Measurements from ENCODE around the gene LTA4H. TPM values are rescaled to one million over a fixed set of nuclear protein-coding genes. Genes with fewer than 3 reads are reported as not detected.
A peak's percentile ranks its signal among the peaks of the same experiment; 100 is the strongest.

The LTA4H gene
- total RNA-seq (10 to 100 TPM; 59.7 to 93.3 TPM), polyA plus RNA-seq (ENCODE audit: insufficient read length in 2 of 2) (10 to 100 TPM; 60.3 to 61.3 TPM)
- long read RNA-seq, donor 1, transcript LTA4H-201 (19 exons, 2,139 nt), result major isoform, 9 of 9 reads
- long read RNA-seq, donor 1, partial matches to known transcripts, result 0 of 9 reads
- long read RNA-seq, donor 1, other reads (novel, unspliced or antisense), result 0 of 9 reads
- long read RNA-seq, donor 2, partial matches to known transcripts, result 0 of 2 reads
- long read RNA-seq, donor 2, other reads (novel, unspliced or antisense), result 0 of 2 reads
- long read RNA-seq, donor 3, transcript LTA4H-201 (19 exons, 2,139 nt), result major isoform, 6 of 6 reads
- long read RNA-seq, donor 3, partial matches to known transcripts, result 0 of 6 reads
- long read RNA-seq, donor 3, other reads (novel, unspliced or antisense), result 0 of 6 reads
- long read RNA-seq, donor 4, transcript LTA4H-201 (19 exons, 2,139 nt), result major isoform, 28 of 72 reads
- long read RNA-seq, donor 4, partial matches to known transcripts, result 31 of 72 reads
- long read RNA-seq, donor 4, other reads (novel, unspliced or antisense), result 12 of 72 reads

- Histone ChIP-seq H3K4me1 (ENCODE audit: control insufficient read depth, insufficient read depth, low read length) (peaks cover 5% of the 10 kb centered on the region), H3K4me3 (ENCODE audit: low read depth, low read length) (peak within 1 kb of the TSS; percentile 95), H3K27me3 (ENCODE audit: control insufficient read depth, insufficient read depth, low read length) (no peaks in the 10 kb centered on the region), H3K27ac (ENCODE audit: low read depth, low read length) (peak within 1 kb of the TSS; percentile 95), H3K36me3 (ENCODE audit: control insufficient read depth, insufficient read depth, low read length) (no peaks in the 10 kb centered on the region), H3K9me3 (ENCODE audit: control insufficient read depth, insufficient read depth, low read length) (no peaks in the 10 kb centered on the region)
- WGBS (ENCODE audit: insufficient coverage), result 0% methylated on average over 43 of the region's 55 CpGs
- peak; percentile 99 to 100 (median 100) for DNase-seq (ENCODE audit: low read depth in 4 of 6, low spot score in 6 of 6)
Measured at GRCh38 chr12:96035283-96036236, at the start of gene LTA4H. LTA4H (minus strand) TSS chr12:96035587; CDS start chr12:96035519, 68 bp downstream.

DNA sequence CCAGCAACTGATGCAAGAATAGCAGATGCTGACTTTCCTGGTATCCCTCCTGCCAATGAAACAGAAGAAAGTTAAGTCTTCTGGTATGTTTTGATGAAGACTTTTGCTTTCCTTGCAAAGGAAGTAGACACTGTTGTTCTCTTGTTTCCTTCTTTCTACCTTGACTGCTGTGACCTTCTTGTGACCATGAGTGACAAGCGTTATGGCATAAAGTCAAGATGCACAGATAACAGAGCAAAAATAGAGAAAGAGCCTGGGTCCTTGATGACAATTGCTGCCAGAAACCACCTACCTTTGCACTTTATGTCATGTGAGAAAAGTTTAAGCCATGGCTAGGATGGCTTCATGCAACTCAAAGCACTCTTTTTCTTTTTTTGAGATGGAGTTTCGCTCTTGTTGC lies 49.2 kb upstream of the LTA4H start:
- H3K9me3 ChIP-seq (ENCODE audit: control insufficient read depth, insufficient read depth, low read length), result no peaks in the 10 kb centered on the region
- no peaks in the 10 kb centered on the region for H3K36me3 ChIP-seq (ENCODE audit: control insufficient read depth, insufficient read depth, low read length)
- no peak overlapping the region for H3K27ac ChIP-seq (ENCODE audit: low read depth, low read length)
- H3K4me1 ChIP-seq (ENCODE audit: control insufficient read depth, insufficient read depth, low read length), result no peaks in the 10 kb centered on the region
- H3K4me3 ChIP-seq (ENCODE audit: low read depth, low read length), result no peak overlapping the region
- no peak for DNase-seq (ENCODE audit: low read depth in 4 of 6, low spot score in 6 of 6)
- WGBS (ENCODE audit: insufficient coverage), result 80% methylated on average over 1 of the region's 2 CpGs
- no peaks in the 10 kb centered on the region for H3K27me3 ChIP-seq (ENCODE audit: control insufficient read depth, insufficient read depth, low read length)

DNA sequence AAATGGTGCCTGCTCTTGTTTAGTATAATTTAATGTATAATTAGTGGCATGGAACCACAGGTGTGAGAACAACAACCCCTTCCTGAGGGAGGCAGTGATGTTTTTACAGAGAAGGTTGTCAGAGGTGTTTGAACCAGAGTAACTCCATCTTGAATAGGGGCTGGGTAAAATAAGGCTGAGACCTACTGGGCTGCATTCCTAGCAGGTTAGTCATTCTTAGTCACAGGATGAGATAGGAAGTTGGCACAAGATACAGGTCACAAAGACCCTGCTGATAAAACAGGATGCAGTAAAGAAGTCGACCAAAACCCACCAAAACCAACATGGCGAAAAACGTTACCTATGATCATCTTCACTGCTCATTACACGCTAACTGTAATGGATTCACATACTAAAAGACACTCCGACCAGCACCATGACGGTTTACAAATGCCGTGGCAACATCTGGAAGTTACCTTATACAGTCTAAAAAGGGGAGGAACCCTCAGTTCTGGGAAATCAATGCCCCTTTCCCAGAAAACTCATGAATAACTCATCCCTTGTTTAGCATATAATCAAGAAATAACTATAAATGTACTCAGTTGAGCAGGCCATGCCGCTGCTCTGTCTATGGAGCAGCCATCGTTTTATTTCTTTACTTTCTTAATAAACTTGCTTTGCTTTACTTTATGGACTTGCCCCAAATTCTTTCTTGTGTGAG lies 47.8 kb upstream of the LTA4H start:
- Histone ChIP-seq H3K4me1 (ENCODE audit: control insufficient read depth, insufficient read depth, low read length) (peaks cover 4% of the 10 kb centered on the region), H3K36me3 (ENCODE audit: control insufficient read depth, insufficient read depth, low read length) (no peaks in the 10 kb centered on the region), H3K27me3 (ENCODE audit: control insufficient read depth, insufficient read depth, low read length) (no peaks in the 10 kb centered on the region), H3K4me3 (ENCODE audit: low read depth, low read length) (no peak overlapping the region), H3K9me3 (ENCODE audit: control insufficient read depth, insufficient read depth, low read length) (no peaks in the 10 kb centered on the region), H3K27ac (ENCODE audit: low read depth, low read length) (no peak overlapping the region)
- 95% methylated on average over 9 of the region's 9 CpGs for WGBS (ENCODE audit: insufficient coverage)
- DNase-seq (ENCODE audit: low read depth in 4 of 6, low spot score in 6 of 6), result no peak

DNA sequence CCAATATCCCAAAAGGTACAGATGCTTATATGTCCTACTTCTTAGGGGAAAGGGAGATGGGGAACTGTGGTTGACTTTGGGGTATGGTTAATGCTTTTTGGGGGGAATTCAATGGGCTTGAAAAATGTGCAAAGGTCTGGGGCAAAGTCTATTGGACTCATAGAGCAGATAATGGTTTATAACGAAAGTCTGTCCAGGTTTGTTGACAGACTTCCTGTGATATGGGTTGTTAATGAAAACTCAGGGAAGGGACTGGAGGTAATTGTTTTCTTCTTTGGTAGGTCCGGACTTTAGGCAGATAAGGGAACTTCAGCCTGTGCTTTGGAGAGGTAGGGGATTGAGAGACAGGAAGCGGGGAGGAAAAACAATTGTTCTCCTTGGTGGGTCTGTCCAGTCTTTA lies 46.2 kb upstream of the LTA4H start:
- no peaks in the 10 kb centered on the region for H3K9me3 ChIP-seq (ENCODE audit: control insufficient read depth, insufficient read depth, low read length)
- no peak overlapping the region for H3K4me3 ChIP-seq (ENCODE audit: low read depth, low read length)
- H3K36me3 ChIP-seq (ENCODE audit: control insufficient read depth, insufficient read depth, low read length), result no peaks in the 10 kb centered on the region
- H3K27ac ChIP-seq (ENCODE audit: low read depth, low read length), result no peak overlapping the region
- peaks cover 5% of the 10 kb centered on the region for H3K4me1 ChIP-seq (ENCODE audit: control insufficient read depth, insufficient read depth, low read length)
- no peaks in the 10 kb centered on the region for H3K27me3 ChIP-seq (ENCODE audit: control insufficient read depth, insufficient read depth, low read length)
- 94% methylated on average over 1 of the region's 3 CpGs for WGBS (ENCODE audit: insufficient coverage)
- DNase-seq (ENCODE audit: low read depth in 4 of 6, low spot score in 6 of 6), result no peak

DNA sequence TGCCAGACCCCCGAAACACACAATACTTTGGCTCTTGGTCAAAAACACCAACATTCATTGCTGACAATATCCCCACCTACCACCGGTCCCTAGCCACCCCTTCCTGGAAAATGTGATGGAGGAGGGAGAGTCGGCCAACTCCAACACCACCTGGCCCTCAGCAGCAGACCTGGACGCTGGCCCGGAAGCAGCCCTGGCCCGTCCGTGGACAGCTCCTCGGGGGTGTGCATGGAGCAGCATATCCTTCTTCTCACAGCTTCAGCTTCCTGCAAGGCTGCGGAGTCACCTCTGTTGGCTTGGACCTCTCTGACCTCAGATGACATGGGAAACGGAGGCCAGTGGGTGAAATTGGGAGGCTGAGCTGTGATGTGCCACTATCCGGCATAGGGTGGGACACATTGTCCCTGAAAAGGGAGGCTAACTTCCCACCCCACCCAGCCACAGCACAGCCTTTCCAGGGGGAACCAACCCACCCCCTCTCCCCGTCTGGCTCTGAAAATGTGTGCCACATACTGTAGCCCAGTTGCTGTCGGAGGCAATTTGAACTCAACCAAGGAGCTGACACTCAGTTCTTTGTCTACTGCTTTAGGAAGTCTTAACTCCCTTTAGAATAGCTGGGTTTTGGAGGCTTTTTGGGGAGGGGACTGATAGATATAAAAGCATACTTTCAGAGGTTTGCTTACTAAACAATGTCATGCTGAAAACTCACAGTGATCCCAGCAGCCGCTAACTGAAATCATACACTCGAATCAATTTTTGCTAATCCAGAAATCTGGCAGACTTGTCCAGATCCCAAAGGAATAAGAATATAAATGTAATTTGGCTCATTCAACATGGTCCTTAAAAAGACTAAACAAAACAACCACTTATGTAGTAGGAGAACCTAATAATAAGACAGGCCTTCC lies 43.1 kb upstream of the LTA4H start:
- peak in 2 of 6 donors; percentile 54 to 57 for DNase-seq (ENCODE audit: low read depth in 4 of 6, low spot score in 6 of 6)
- H3K4me1 ChIP-seq (ENCODE audit: control insufficient read depth, insufficient read depth, low read length), result peaks cover 5% of the 10 kb centered on the region
- no peaks in the 10 kb centered on the region for H3K36me3 ChIP-seq (ENCODE audit: control insufficient read depth, insufficient read depth, low read length)
- H3K4me3 ChIP-seq (ENCODE audit: low read depth, low read length), result no peak overlapping the region
- no peak overlapping the region for H3K27ac ChIP-seq (ENCODE audit: low read depth, low read length)
- H3K9me3 ChIP-seq (ENCODE audit: control insufficient read depth, insufficient read depth, low read length), result no peaks in the 10 kb centered on the region
- H3K27me3 ChIP-seq (ENCODE audit: control insufficient read depth, insufficient read depth, low read length), result no peaks in the 10 kb centered on the region
- 24% methylated on average over 7 of the region's 15 CpGs for WGBS (ENCODE audit: insufficient coverage)

- WGBS (ENCODE audit: insufficient coverage), result 49% methylated on average over 3 of the region's 6 CpGs
Measured at GRCh38 chr12:96077081-96077480, 41.7 kb upstream of the LTA4H start.

GRCh38 chr12:96075560-96075959 lies 40.2 kb upstream of the LTA4H start:
- DNase-seq (ENCODE audit: low read depth in 4 of 6, low spot score in 6 of 6), result no peak
- WGBS (ENCODE audit: insufficient coverage), result no CpG with 5 or more reads among the region's 2 CpGs
- Histone ChIP-seq H3K27me3 (ENCODE audit: control insufficient read depth, insufficient read depth, low read length) (no peaks in the 10 kb centered on the region), H3K4me1 (ENCODE audit: control insufficient read depth, insufficient read depth, low read length) (peaks cover 6% of the 10 kb centered on the region), H3K36me3 (ENCODE audit: control insufficient read depth, insufficient read depth, low read length) (no peaks in the 10 kb centered on the region), H3K9me3 (ENCODE audit: control insufficient read depth, insufficient read depth, low read length) (no peaks in the 10 kb centered on the region), H3K27ac (ENCODE audit: low read depth, low read length) (no peak overlapping the region), H3K4me3 (ENCODE audit: low read depth, low read length) (no peak overlapping the region)

More at GRCh38 chr12:96077081-96077480, 41.7 kb upstream of the LTA4H start:
- H3K36me3 ChIP-seq (ENCODE audit: control insufficient read depth, insufficient read depth, low read length), result no peaks in the 10 kb centered on the region
- H3K27ac ChIP-seq (ENCODE audit: low read depth, low read length), result no peak overlapping the region
- no peak for DNase-seq (ENCODE audit: low read depth in 4 of 6, low spot score in 6 of 6)
- H3K4me3 ChIP-seq (ENCODE audit: low read depth, low read length), result no peak overlapping the region
- peaks cover 5% of the 10 kb centered on the region for H3K4me1 ChIP-seq (ENCODE audit: control insufficient read depth, insufficient read depth, low read length)
- H3K27me3 ChIP-seq (ENCODE audit: control insufficient read depth, insufficient read depth, low read length), result no peaks in the 10 kb centered on the region
- H3K9me3 ChIP-seq (ENCODE audit: control insufficient read depth, insufficient read depth, low read length), result no peaks in the 10 kb centered on the region

- 84% methylated on average over 6 of the region's 7 CpGs for WGBS (ENCODE audit: insufficient coverage)
- Histone ChIP-seq H3K27me3 (ENCODE audit: control insufficient read depth, insufficient read depth, low read length) (no peaks in the 10 kb centered on the region), H3K9me3 (ENCODE audit: control insufficient read depth, insufficient read depth, low read length) (no peaks in the 10 kb centered on the region), H3K4me1 (ENCODE audit: control insufficient read depth, insufficient read depth, low read length) (peaks cover 8% of the 10 kb centered on the region), H3K4me3 (ENCODE audit: low read depth, low read length) (no peak overlapping the region), H3K27ac (ENCODE audit: low read depth, low read length) (no peak overlapping the region), H3K36me3 (ENCODE audit: control insufficient read depth, insufficient read depth, low read length) (no peaks in the 10 kb centered on the region)
- DNase-seq (ENCODE audit: low read depth in 4 of 6, low spot score in 6 of 6), result no peak
Measured at GRCh38 chr12:96073346-96074330, 38.3 kb upstream of the LTA4H start.
